ENCODE data around the gene CR1L.
A peak's percentile ranks its signal among the peaks of the same experiment; 100 is the strongest.
"Not testable (repeated sequence)": the region's sequence is repeated elsewhere in the genome, so short reads cannot be mapped to it uniquely, and the experiment has no call there.

Gene CR1L

DNA sequence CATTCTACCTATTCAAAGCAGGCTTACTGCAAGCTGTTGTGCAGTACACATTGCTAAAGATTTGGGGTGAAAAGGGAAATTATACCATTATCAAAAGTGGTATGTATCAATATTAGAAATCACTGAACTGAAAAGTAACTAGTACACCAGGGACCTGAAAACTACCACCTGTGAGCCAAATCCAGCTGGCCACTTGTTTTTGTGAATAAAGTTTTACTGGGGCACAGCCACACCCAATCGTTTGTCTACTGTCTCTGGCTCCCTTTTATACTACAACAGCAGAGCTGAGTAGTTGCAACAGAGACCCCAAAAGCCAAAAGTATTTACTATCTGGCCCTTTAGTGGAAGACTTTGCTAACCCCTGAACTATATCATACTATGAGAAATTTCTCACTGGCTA lies 13.8 kb upstream of the CR1L start:
- no peak for DNase-seq (ENCODE audit: low read depth)
- H3K36me3 ChIP-seq (ENCODE audit: control insufficient read depth, insufficient read depth, low read length, severe bottlenecking), result no peaks in the 10 kb centered on the region

DNA sequence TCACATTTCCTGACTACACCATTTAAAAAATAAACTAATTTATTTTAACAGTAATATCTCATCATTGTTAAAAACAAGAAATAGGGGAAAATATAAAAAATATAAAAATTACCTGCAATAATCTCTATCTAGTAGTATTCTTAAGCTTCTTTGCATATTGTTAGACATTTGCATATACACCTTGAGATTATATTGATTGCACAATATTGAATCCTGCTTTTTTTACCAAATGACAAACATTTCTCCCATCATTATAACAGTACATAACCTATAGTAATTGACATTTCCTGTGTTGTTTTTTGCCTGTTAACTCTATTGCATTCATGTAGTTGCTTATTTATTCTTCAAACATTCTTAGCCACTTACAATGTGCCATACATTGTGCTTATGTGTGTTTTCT lies 11.7 kb upstream of the CR1L start:
- DNase-seq (ENCODE audit: low read depth), result no peak
- no peak overlapping the region for H3K9ac ChIP-seq (ENCODE audit: low read length)
- peaks cover 7% of the 10 kb centered on the region for H3K4me1 ChIP-seq (ENCODE audit: control insufficient read depth, insufficient read depth, low read length)
- H3K9me3 ChIP-seq (ENCODE audit: control insufficient read depth, low read length), result no peaks in the 10 kb centered on the region
- H3K27me3 ChIP-seq (replicated peaks; ENCODE audit: control insufficient read depth, insufficient read depth, low read length), result no peaks in the 10 kb centered on the region
- H3K36me3 ChIP-seq (ENCODE audit: control insufficient read depth, insufficient read depth, low read length, severe bottlenecking), result no peaks in the 10 kb centered on the region
- no peak overlapping the region for H3K4me3 ChIP-seq (ENCODE audit: low read length)

More for the DNA sequence above, 13.8 kb upstream of the CR1L start:
- H3K4me3 ChIP-seq (ENCODE audit: low read length), result no peak overlapping the region
- peaks cover under 1% of the 10 kb centered on the region for H3K9me3 ChIP-seq (ENCODE audit: control insufficient read depth, low read length)
- no peaks in the 10 kb centered on the region for H3K27me3 ChIP-seq (replicated peaks; ENCODE audit: control insufficient read depth, insufficient read depth, low read length)
- no peak overlapping the region for H3K9ac ChIP-seq (ENCODE audit: low read length)
- peaks cover 7% of the 10 kb centered on the region for H3K4me1 ChIP-seq (ENCODE audit: control insufficient read depth, insufficient read depth, low read length)

DNA sequence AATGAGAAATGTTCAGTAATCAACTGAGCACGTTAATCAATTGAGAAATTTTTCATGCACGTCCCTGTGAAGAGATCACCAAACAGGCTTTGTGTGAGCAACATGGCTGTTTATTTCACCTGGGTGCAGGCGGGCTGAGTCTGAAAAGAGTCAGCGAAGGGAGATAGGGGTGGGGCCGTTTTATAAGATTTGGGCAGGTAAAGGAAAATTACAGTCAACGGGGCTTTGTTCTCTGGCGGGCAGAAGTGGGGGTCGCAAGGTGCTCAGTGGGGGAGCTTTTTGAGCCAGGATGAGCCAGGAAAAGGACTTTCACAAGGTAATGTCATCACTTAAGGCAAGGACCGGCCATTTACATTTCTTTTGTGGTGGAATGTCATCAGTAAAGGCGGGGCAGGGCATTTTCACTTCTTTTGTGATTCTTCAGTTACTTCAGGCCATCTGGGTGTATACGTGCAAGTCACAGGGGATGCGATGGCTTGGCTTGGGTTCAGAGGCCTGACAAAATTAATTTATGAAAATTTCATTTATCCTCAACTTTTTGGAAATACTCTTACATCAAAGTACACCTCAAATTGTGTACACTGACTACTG lies 11.1 kb upstream of the CR1L start:
- H3K9me3 ChIP-seq (ENCODE audit: control insufficient read depth, low read length); DNase-seq (ENCODE audit: low read depth); H3K36me3 ChIP-seq (ENCODE audit: control insufficient read depth, insufficient read depth, low read length, severe bottlenecking); H3K4me3 ChIP-seq (ENCODE audit: low read length); H3K4me1 ChIP-seq (ENCODE audit: control insufficient read depth, insufficient read depth, low read length); H3K27me3 ChIP-seq (replicated peaks; ENCODE audit: control insufficient read depth, insufficient read depth, low read length); H3K9ac ChIP-seq (ENCODE audit: low read length): not testable (repeated sequence)

DNA sequence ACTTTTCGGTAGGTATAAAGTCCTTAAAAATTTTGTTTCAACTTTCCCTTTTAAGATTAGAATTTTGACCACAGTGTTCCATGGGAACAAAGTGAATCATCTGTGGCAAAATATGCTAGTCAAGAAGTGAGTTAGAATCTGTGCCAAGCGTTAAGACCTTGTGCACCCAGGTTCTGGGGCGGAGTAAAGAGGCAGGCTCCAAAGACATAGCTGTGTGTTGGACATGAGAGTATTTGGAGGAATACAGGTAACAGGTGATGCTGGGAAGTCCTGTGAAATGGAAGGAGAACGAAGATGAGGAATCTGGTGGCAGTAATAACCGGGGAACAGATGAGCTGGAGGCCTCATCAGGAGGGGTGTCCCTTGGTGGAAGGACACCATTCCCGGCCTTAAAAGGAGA lies 10.6 kb upstream of the CR1L start:
- H3K9ac ChIP-seq (ENCODE audit: low read length); H3K27me3 ChIP-seq (replicated peaks; ENCODE audit: control insufficient read depth, insufficient read depth, low read length); H3K36me3 ChIP-seq (ENCODE audit: control insufficient read depth, insufficient read depth, low read length, severe bottlenecking); H3K4me3 ChIP-seq (ENCODE audit: low read length); DNase-seq (ENCODE audit: low read depth); H3K9me3 ChIP-seq (ENCODE audit: control insufficient read depth, low read length); H3K4me1 ChIP-seq (ENCODE audit: control insufficient read depth, insufficient read depth, low read length): not testable (repeated sequence)

DNA sequence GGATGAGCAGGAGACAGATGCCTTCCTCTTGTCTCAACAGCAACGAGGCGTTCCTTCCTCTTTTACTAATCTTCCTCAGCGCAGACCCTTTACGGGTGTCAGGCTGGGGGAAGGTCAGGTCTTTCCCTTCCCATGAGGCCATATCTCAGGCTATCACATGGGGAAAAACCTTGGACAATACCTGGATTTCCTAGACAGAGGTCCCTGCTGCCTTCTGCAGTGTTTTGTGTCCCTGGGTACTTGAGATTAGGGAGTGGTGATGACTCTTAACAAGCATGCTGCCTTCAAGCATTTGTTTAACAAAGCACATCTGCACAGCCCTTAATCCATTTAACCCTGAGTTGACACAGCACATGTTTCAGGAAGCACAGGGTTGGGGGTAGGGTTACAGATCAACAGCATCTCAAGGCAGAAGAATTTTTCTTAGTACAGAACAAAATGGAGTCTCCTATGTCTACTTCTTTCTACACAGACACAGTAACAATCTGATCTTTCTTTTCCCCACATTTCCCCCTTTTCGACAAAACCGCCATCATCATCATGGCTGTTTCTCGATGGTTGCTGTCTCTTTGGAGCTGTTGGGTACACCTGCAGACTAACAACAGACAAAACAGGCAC lies 9.3 kb upstream of the CR1L start:
- not testable (repeated sequence) for DNase-seq (ENCODE audit: low read depth); H3K4me3 ChIP-seq (ENCODE audit: low read length)

DNA sequence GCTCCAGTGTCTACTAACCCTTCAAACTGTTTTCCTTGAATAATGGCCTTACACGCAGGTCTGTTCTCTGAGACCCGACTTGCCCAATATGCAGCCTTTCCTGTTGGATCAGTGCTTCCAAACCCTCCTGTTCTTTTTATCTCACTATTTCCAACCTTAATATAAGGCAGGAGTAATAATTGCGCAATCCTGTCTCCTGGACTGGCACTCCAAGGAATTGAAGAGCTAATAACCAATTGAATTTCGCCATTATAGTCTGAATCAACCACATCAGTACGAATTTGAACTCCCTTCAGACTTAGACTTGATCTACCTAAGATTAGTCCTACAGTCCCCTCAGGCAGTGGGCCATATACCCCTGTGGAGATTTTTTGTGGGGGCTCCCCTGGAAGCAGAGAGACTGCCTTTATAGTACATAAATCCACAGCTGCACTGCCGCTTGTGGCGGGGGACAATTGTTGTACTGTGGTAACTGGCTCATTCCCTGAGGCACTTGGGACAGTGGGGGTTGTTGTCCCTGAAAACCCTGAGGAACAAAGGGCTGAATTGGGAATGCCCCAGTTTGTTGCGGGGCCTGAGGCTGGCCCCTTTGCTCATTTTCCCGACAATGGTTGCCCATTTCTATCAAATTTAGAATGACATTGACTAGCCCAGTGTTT lies 6.3 kb upstream of the CR1L start:
- DNase-seq (ENCODE audit: low read depth); H3K9ac ChIP-seq (ENCODE audit: low read length); H3K4me1 ChIP-seq (ENCODE audit: control insufficient read depth, insufficient read depth, low read length); H3K27me3 ChIP-seq (replicated peaks; ENCODE audit: control insufficient read depth, insufficient read depth, low read length); H3K36me3 ChIP-seq (ENCODE audit: control insufficient read depth, insufficient read depth, low read length, severe bottlenecking); H3K4me3 ChIP-seq (ENCODE audit: low read length); H3K9me3 ChIP-seq (ENCODE audit: control insufficient read depth, low read length): not testable (repeated sequence)

More for the DNA sequence above, 9.3 kb upstream of the CR1L start:
- H3K9ac ChIP-seq (ENCODE audit: low read length); H3K27me3 ChIP-seq (replicated peaks; ENCODE audit: control insufficient read depth, insufficient read depth, low read length); H3K4me1 ChIP-seq (ENCODE audit: control insufficient read depth, insufficient read depth, low read length); H3K9me3 ChIP-seq (ENCODE audit: control insufficient read depth, low read length); H3K36me3 ChIP-seq (ENCODE audit: control insufficient read depth, insufficient read depth, low read length, severe bottlenecking): not testable (repeated sequence)

DNA sequence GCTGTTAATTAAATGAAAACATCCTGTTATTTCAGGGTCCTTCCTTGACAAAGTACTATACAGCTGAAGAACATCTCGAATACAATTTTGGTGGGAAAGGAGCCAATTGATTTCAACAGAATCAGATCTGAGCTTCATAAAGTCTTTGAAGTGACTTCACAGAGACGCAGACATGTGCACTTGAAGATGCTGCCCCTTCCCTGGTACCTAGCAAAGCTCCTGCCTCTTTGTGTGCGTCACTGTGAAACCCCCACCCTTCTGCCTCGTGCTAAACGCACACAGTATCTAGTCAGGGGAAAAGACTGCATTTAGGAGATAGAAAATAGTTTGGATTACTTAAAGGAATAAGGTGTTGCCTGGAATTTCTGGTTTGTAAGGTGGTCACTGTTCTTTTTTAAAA lies 5.6 kb upstream of the CR1L start:
- not testable (repeated sequence) for H3K9ac ChIP-seq (ENCODE audit: low read length); H3K4me3 ChIP-seq (ENCODE audit: low read length); H3K36me3 ChIP-seq (ENCODE audit: control insufficient read depth, insufficient read depth, low read length, severe bottlenecking); H3K9me3 ChIP-seq (ENCODE audit: control insufficient read depth, low read length); H3K27me3 ChIP-seq (replicated peaks; ENCODE audit: control insufficient read depth, insufficient read depth, low read length); DNase-seq (ENCODE audit: low read depth); H3K4me1 ChIP-seq (ENCODE audit: control insufficient read depth, insufficient read depth, low read length)

DNA sequence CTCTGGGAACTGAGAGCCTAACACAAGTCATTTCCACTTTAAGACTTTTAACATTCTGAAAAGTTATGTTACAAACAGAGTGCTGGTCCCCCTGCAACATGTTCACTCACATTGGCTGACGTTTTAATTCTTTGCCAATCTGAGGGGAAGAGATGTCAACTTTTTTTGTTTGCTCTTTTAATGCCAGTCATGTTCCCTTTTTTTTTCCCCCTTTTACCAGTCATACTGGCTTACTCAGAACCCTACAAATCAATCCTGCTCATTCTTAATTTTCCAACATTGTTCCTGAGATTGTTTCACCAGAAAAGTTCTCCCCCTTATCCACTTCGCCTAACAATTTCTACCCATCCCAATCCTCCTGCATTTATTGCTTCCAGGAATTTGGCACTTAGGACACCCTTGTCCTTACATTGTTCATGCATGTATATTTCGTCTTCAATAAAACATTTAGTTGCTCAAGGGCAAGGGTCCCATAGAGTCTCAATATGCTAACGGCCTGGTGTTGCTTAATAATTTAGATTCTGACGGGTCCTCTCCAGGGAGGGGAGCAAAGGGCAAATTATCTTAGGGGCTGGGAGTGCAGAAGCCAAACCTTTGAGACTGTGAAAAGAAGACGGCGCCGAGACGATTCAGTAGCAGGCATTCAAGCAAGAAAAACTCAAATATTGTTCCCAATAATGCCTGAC lies 624 bp upstream of the CR1L start:
- Histone ChIP-seq H3K27me3 (replicated peaks; ENCODE audit: control insufficient read depth, insufficient read depth, low read length) (peaks cover 12% of the 10 kb centered on the region), H3K4me3 (ENCODE audit: low read length) (peak overlapping the region; percentile 87), H3K4me1 (ENCODE audit: control insufficient read depth, insufficient read depth, low read length) (peaks cover 7% of the 10 kb centered on the region), H3K9me3 (ENCODE audit: control insufficient read depth, low read length) (no peaks in the 10 kb centered on the region), H3K36me3 (ENCODE audit: control insufficient read depth, insufficient read depth, low read length, severe bottlenecking) (no peaks in the 10 kb centered on the region), H3K9ac (ENCODE audit: low read length) (no peak overlapping the region)
- DNase-seq (ENCODE audit: low read depth), result no peak

DNA sequence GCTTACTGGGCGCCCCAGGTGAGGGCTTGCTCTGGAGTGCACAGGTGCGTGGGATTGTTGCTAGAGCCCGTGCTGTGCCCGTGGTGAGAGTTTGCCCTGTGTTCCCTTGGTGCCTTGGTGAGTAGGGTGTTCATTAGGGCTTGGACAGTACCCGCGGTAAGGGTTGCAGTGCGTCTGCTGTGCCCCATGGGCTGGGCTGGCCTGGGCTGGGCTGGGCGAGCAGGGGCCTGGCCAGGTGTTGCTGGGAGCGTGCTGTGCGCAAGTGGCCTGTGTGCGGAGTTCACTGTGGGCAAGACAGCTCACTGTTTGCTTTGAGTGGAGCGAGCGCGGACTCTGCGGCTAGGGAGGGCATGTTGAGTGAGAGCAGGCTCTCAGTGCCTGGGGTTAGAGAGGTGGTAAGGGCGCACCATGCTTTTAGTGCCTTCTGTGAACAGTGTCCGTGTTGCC lies 725 bp downstream of the CR1L start:
- no peak overlapping the region for H3K9ac ChIP-seq (ENCODE audit: low read length)
- no peaks in the 10 kb centered on the region for H3K36me3 ChIP-seq (ENCODE audit: control insufficient read depth, insufficient read depth, low read length, severe bottlenecking)
- H3K4me1 ChIP-seq (ENCODE audit: control insufficient read depth, insufficient read depth, low read length), result peaks cover 7% of the 10 kb centered on the region
- peak overlapping the region; percentile 87 for H3K4me3 ChIP-seq (ENCODE audit: low read length)
- no peaks in the 10 kb centered on the region for H3K9me3 ChIP-seq (ENCODE audit: control insufficient read depth, low read length)
- H3K27me3 ChIP-seq (replicated peaks; ENCODE audit: control insufficient read depth, insufficient read depth, low read length), result peaks cover 14% of the 10 kb centered on the region
- DNase-seq (ENCODE audit: low read depth), result no peak

DNA sequence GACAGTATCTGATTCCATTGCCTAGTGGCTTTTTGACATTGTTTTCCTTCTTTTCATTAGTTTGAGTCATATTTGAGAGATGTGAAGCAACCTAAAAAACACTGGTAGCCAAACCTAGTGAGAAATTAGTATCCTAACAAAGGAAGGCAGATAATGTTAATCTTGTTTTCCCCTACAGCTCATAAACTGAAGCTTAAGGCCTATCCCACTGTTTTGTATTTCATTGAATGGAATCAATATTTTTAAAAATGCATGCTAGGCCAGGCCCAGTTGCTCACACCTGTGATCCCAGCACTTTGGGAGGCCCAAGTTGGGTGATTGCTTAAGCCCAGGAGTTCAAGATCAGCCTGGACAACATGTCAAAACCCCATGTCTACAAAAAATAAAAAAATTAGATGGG lies 1.2 kb downstream of the CR1L start:
- Histone ChIP-seq H3K9ac (ENCODE audit: low read length) (no peak overlapping the region), H3K4me3 (ENCODE audit: low read length) (no peak overlapping the region), H3K4me1 (ENCODE audit: control insufficient read depth, insufficient read depth, low read length) (peaks cover 7% of the 10 kb centered on the region), H3K27me3 (replicated peaks; ENCODE audit: control insufficient read depth, insufficient read depth, low read length) (peaks cover 14% of the 10 kb centered on the region), H3K9me3 (ENCODE audit: control insufficient read depth, low read length) (no peaks in the 10 kb centered on the region), H3K36me3 (ENCODE audit: control insufficient read depth, insufficient read depth, low read length, severe bottlenecking) (no peaks in the 10 kb centered on the region)
- no peak for DNase-seq (ENCODE audit: low read depth)

DNA sequence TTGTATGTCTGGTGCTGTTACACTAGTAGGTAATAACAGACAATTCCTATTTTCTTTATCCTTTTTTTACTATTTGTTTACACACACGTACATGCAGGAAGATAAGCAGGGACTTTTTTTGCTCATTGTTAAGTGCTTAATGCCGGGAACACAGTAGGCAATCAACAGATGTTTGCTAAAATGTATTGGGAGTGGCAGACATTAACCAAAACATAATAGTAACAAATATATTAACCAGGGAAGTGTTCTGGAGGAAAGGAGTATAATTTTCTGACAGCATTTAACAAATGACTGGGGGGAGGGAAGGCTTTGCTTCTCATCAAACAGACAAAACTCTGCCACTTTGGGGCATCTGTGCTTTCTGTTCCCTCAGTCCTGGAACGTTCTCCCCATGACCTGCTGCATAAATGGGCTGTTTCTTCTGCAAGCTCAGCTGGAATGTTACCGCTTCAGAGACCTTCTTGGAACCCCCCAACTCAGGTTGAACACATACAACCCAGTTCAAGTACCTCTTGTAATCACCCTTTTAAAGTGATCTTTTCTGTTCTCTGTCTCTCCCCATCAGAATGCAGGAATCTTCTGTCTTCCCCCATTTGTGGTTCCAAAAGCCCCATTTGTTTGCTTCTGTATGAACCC lies 2.1 kb downstream of the CR1L start:
- H3K27me3 ChIP-seq (replicated peaks; ENCODE audit: control insufficient read depth, insufficient read depth, low read length), result peaks cover 14% of the 10 kb centered on the region
- no peak overlapping the region for H3K9ac ChIP-seq (ENCODE audit: low read length)
- H3K9me3 ChIP-seq (ENCODE audit: control insufficient read depth, low read length), result no peaks in the 10 kb centered on the region
- no peak overlapping the region for H3K4me3 ChIP-seq (ENCODE audit: low read length)
- H3K36me3 ChIP-seq (ENCODE audit: control insufficient read depth, insufficient read depth, low read length, severe bottlenecking), result no peaks in the 10 kb centered on the region
- peaks cover 7% of the 10 kb centered on the region for H3K4me1 ChIP-seq (ENCODE audit: control insufficient read depth, insufficient read depth, low read length)
- DNase-seq (ENCODE audit: low read depth), result no peak

Data from adipocyte (in vitro differentiated cells).